ENCODE data around the gene ELOVL7. TPM values are rescaled to one million over a fixed set of nuclear protein-coding genes. Genes with fewer than 3 reads are reported as not detected.
"Not testable (repeated sequence)": the region's sequence is repeated elsewhere in the genome, so short reads cannot be mapped to it uniquely, and the experiment has no call there.

The ELOVL7 gene
- total RNA-seq, 2 experiments from 2014 or later = not detected

- no peak overlapping the region for H3K27ac Mint-ChIP-seq
- Histone ChIP-seq H3K36me3 (ENCODE audit: insufficient read depth, low read length) (no peaks in the 10 kb centered on the region), H3K4me3 (ENCODE audit: low read length) (no peak overlapping the region), H3K9me3 (ENCODE audit: control insufficient read depth in 1 of 2, insufficient read depth in 1 of 2, low read length in 2 of 2) (no peaks in the 10 kb centered on the region), H3K27ac (ENCODE audit: low read depth in 1 of 2, low read length in 2 of 2) (no peak overlapping the region), H3K27me3 (ENCODE audit: control insufficient read depth in 1 of 2, insufficient read depth in 2 of 2, low read length in 2 of 2) (no peaks in the 10 kb centered on the region), H3K4me1 (ENCODE audit: insufficient read depth, low read length) (no peaks in the 10 kb centered on the region)
- ATAC-seq (ENCODE audit: poor library complexity) = no peak
- CTCF ChIA-PET = no interaction called here
- H3K27me3 Mint-ChIP-seq = no peaks in the 10 kb centered on the region
- no peaks in the 10 kb centered on the region for H3K4me1 Mint-ChIP-seq (ENCODE audit: low read depth)
- no peak overlapping the region for H3K4me3 Mint-ChIP-seq
- H3K9me3 Mint-ChIP-seq = no peaks in the 10 kb centered on the region
- POLR2A ChIA-PET = no interaction called here
- TF ChIP-seq CTCF (IDR thresholded peaks at IDR 0.05) = no peak
- intact Hi-C loops (cut with DNase I, micrococcal nuclease) = no loop called here
- no peak for DNase-seq
- H3K36me3 Mint-ChIP-seq (ENCODE audit: low read depth) = no peaks in the 10 kb centered on the region
Observed at GRCh38 chr5:60821488-60822284, 22.4 kb downstream of the ELOVL7 start.

- Histone ChIP-seq H3K4me1 (ENCODE audit: insufficient read depth, low read length) (no peaks in the 10 kb centered on the region), H3K4me3 (ENCODE audit: low read length) (no peak overlapping the region), H3K9me3 (ENCODE audit: control insufficient read depth in 1 of 2, insufficient read depth in 1 of 2, low read length in 2 of 2) (peaks cover 0 to 5% of the 10 kb centered on the region in 2 experiments), H3K36me3 (ENCODE audit: insufficient read depth, low read length) (no peaks in the 10 kb centered on the region), H3K27ac (ENCODE audit: low read depth in 1 of 2, low read length in 2 of 2) (no peak overlapping the region), H3K27me3 (ENCODE audit: control insufficient read depth in 1 of 2, insufficient read depth in 2 of 2, low read length in 2 of 2) (no peaks in the 10 kb centered on the region)
- Mint-ChIP-seq H3K9me3 (no peaks in the 10 kb centered on the region), H3K36me3 (ENCODE audit: low read depth) (no peaks in the 10 kb centered on the region), H3K27ac (no peak overlapping the region), H3K4me3 (no peak overlapping the region), H3K27me3 (no peaks in the 10 kb centered on the region), H3K4me1 (ENCODE audit: low read depth) (no peaks in the 10 kb centered on the region)
- ATAC-seq (ENCODE audit: poor library complexity) = no peak
- intact Hi-C loops (cut with DNase I, micrococcal nuclease) = no loop called here
- ChIA-PET POLR2A (no interaction called here), CTCF (no interaction called here)
- no peak for DNase-seq
- no peak for TF ChIP-seq CTCF (IDR thresholded peaks at IDR 0.05)
Observed at GRCh38 chr5:60820593-60821487, 23.2 kb downstream of the ELOVL7 start.

- H3K4me1 ChIP-seq (ENCODE audit: insufficient read depth, low read length); ATAC-seq (ENCODE audit: poor library complexity); DNase-seq; H3K27me3 ChIP-seq (ENCODE audit: control insufficient read depth in 1 of 2, insufficient read depth in 2 of 2, low read length in 2 of 2); H3K9me3 Mint-ChIP-seq; CTCF ChIA-PET; H3K27ac ChIP-seq (ENCODE audit: low read depth in 1 of 2, low read length in 2 of 2); POLR2A ChIA-PET; H3K9me3 ChIP-seq (ENCODE audit: control insufficient read depth in 1 of 2, insufficient read depth in 1 of 2, low read length in 2 of 2); H3K4me3 Mint-ChIP-seq; intact Hi-C loops (cut with DNase I, micrococcal nuclease); H3K36me3 ChIP-seq (ENCODE audit: insufficient read depth, low read length); H3K4me1 Mint-ChIP-seq (ENCODE audit: low read depth); H3K4me3 ChIP-seq (ENCODE audit: low read length); H3K27ac Mint-ChIP-seq; H3K36me3 Mint-ChIP-seq (ENCODE audit: low read depth); H3K27me3 Mint-ChIP-seq: not testable (repeated sequence)
Observed at GRCh38 chr5:60816138-60816537, 27.9 kb downstream of the ELOVL7 start.
